ENCODE results near the gene SUN5. TPM values are rescaled to one million over a fixed set of nuclear protein-coding genes. Genes with fewer than 3 reads are reported as not detected.

Gene SUN5
- total RNA-seq, 1 experiment from 2014 or later = not detected

DNA sequence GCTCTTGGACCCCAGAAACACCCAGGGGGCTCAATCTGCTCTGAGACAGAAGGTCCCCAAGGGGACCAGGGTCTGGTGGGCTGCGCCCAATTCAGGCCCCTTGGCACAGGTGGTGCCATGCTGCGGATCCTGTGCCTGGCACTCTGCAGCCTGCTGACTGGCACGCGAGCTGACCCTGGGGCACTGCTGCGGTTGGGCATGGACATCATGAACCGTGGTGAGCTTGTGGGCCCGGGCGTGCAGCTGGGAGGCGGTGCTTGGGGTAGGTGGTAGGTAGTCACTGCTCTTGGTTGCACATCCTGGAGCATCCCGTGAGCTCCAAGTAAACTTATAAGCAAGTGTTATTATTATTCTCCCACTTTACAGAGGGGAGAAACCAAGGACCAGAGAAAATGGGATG is 27.3 kb upstream of the SUN5 start, which contains the start of gene BPIFB6:
BPIFB6 (plus strand) TSS at position 118 of the 400 bp plus-strand sequence; CDS start at position 118, 0 bp downstream.
- ChIA-PET POLR2A (ENCODE audit: unreplicated experiment) (no interaction called here), CTCF (no interaction called here)
- H3K4me3 ChIP-seq (ENCODE audit: low read length) = no peak within 1 kb of the TSS

DNA sequence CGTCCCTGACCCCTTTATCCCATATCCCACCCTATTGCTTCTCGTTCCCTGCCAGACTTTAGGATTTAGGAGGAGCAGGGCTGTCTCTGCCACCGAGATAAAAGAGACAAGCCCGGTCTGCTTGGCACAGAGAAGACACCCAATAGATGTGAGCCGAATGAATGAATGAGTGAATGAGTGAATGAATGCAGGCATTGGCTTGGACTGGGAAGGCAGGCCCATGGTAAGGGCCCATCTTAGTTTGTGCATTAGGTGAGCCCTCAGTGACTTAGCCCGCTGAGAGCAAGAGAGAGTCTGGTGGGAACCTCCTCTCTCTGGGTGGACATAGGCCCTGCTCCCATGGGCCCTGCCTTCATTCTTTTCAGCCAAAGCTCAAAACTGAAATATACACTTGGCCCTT is 26.3 kb upstream of the SUN5 start:
- Histone ChIP-seq H3K4me1 (ENCODE audit: insufficient read depth, low read length) (no peaks in the 10 kb centered on the region), H2AFZ (ENCODE audit: low read length) (no peak overlapping the region), H3K4me3 (ENCODE audit: low read length) (no peak overlapping the region), H3K9me3 (ENCODE audit: low read length) (no peaks in the 10 kb centered on the region), H3K79me2 (ENCODE audit: low read length) (no peaks in the 10 kb centered on the region), H3K4me2 (ENCODE audit: low read length) (no peak overlapping the region), H3K9ac (ENCODE audit: low read length) (no peak overlapping the region), H3K27me3 (ENCODE audit: low read length) (peaks cover 34% of the 10 kb centered on the region; the same call in 1 of the 2 replicates), H3K9me2 (replicated peaks; ENCODE audit: low read length) (no peaks in the 10 kb centered on the region), H3K27ac (ENCODE audit: low read length) (no peak overlapping the region), H4K20me1 (ENCODE audit: low read length) (no peaks in the 10 kb centered on the region), H3K36me3 (ENCODE audit: low read depth, low read length) (no peaks in the 10 kb centered on the region), H3F3A (ENCODE audit: low read length, unreplicated experiment) (no peaks in the 10 kb centered on the region)
- ChIA-PET POLR2A (ENCODE audit: unreplicated experiment) (no interaction called here), CTCF (no interaction called here)
- intact Hi-C loops (cut with micrococcal nuclease) = no loop called here
- BruUV-seq (replicated peaks) = no TSS peak
- DNase-seq = no peak
- no peak for ATAC-seq
- TF ChIP-seq EZH2 (IDR thresholded peaks at IDR 0.05; ENCODE audit: low read length, unreplicated experiment) = no peak
- TF ChIP-seq EZH2phosphoT487 (IDR thresholded peaks at IDR 0.05; ENCODE audit: borderline replicate concordance, low read length) = no peak
- TF ChIP-seq, protein P1, sequence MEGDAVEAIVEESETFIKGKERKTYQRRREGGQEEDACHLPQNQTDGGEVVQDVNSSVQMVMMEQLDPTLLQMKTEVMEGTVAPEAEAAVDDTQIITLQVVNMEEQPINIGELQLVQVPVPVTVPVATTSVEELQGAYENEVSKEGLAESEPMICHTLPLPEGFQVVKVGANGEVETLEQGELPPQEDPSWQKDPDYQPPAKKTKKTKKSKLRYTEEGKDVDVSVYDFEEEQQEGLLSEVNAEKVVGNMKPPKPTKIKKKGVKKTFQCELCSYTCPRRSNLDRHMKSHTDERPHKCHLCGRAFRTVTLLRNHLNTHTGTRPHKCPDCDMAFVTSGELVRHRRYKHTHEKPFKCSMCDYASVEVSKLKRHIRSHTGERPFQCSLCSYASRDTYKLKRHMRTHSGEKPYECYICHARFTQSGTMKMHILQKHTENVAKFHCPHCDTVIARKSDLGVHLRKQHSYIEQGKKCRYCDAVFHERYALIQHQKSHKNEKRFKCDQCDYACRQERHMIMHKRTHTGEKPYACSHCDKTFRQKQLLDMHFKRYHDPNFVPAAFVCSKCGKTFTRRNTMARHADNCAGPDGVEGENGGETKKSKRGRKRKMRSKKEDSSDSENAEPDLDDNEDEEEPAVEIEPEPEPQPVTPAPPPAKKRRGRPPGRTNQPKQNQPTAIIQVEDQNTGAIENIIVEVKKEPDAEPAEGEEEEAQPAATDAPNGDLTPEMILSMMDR (conservative IDR thresholded peaks at IDR 0.05; ENCODE audit: low read depth, low read length) = no peak

More for the DNA sequence above, 27.3 kb upstream of the SUN5 start, which contains the start of gene BPIFB6:
- Histone ChIP-seq H3K9ac (ENCODE audit: low read length) (no peak within 1 kb of the TSS), H3K4me1 (ENCODE audit: insufficient read depth, low read length) (no peaks in the 10 kb centered on the region), H2AFZ (ENCODE audit: low read length) (no peak within 1 kb of the TSS), H3K9me2 (replicated peaks; ENCODE audit: low read length) (no peaks in the 10 kb centered on the region), H3K27ac (ENCODE audit: low read length) (no peak within 1 kb of the TSS), H3F3A (ENCODE audit: low read length, unreplicated experiment) (no peaks in the 10 kb centered on the region), H3K36me3 (ENCODE audit: low read depth, low read length) (no peaks in the 10 kb centered on the region), H3K79me2 (ENCODE audit: low read length) (no peaks in the 10 kb centered on the region), H3K27me3 (ENCODE audit: low read length) (peaks cover 39% of the 10 kb centered on the region), H3K9me3 (ENCODE audit: low read length) (no peaks in the 10 kb centered on the region), H3K4me2 (ENCODE audit: low read length) (no peak within 1 kb of the TSS), H4K20me1 (ENCODE audit: low read length) (no peaks in the 10 kb centered on the region)
- BruUV-seq (replicated peaks) = no TSS peak
- TF ChIP-seq, protein P1 (conservative IDR thresholded peaks at IDR 0.05; ENCODE audit: low read depth, low read length) = no peak
- TF ChIP-seq EZH2 (IDR thresholded peaks at IDR 0.05; ENCODE audit: low read length, unreplicated experiment) = no peak
- no peak for TF ChIP-seq EZH2phosphoT487 (IDR thresholded peaks at IDR 0.05; ENCODE audit: borderline replicate concordance, low read length)
- DNase-seq (no peak), ATAC-seq (no peak)
- intact Hi-C loops (cut with micrococcal nuclease) = no loop called here

DNA sequence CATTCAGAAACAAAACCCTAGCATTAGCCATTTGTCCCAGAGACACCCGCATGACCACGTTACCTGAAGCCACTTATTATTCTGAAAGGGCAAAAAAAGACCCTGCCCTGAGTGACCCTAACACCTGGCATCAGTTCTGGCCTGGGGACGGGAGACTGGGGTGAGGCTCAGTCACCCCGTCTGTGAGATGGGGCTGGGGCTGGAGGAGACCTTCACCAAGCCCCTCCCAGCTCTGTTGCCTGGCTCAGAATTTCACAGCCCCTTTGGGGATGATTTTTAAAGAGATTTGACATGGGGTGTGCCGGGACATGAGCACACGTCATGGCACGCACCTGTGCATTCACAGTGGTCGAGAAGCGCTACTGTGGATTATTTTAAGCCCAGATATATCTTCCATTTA is 25.8 kb upstream of the SUN5 start:
- Histone ChIP-seq H3K9me3 (ENCODE audit: low read length) (no peaks in the 10 kb centered on the region), H3K4me2 (ENCODE audit: low read length) (no peak overlapping the region), H3K4me3 (ENCODE audit: low read length) (no peak overlapping the region), H4K20me1 (ENCODE audit: low read length) (no peaks in the 10 kb centered on the region), H3K9ac (ENCODE audit: low read length) (no peak overlapping the region), H3K27ac (ENCODE audit: low read length) (no peak overlapping the region), H3K27me3 (ENCODE audit: low read length) (peaks cover 31% of the 10 kb centered on the region; the same call in 1 of the 2 replicates), H3K4me1 (ENCODE audit: insufficient read depth, low read length) (no peaks in the 10 kb centered on the region), H3F3A (ENCODE audit: low read length, unreplicated experiment) (no peaks in the 10 kb centered on the region), H3K9me2 (replicated peaks; ENCODE audit: low read length) (no peaks in the 10 kb centered on the region), H3K79me2 (ENCODE audit: low read length) (no peaks in the 10 kb centered on the region), H2AFZ (ENCODE audit: low read length) (no peak overlapping the region), H3K36me3 (ENCODE audit: low read depth, low read length) (no peaks in the 10 kb centered on the region)
- intact Hi-C loops (cut with micrococcal nuclease) = no loop called here
- DNase-seq = no peak
- TF ChIP-seq EZH2 (IDR thresholded peaks at IDR 0.05; ENCODE audit: low read length, unreplicated experiment) (no peak), EZH2phosphoT487 (IDR thresholded peaks at IDR 0.05; ENCODE audit: borderline replicate concordance, low read length) (no peak)
- TF ChIP-seq, protein P1 (conservative IDR thresholded peaks at IDR 0.05; ENCODE audit: low read depth, low read length) = no peak
- ChIA-PET CTCF (no interaction called here), POLR2A (ENCODE audit: unreplicated experiment) (no interaction called here)
- no peak for ATAC-seq
- BruUV-seq (replicated peaks) = no TSS peak
